PC-9 (cell line): Measurements from ENCODE around the gene TLR7. TPM values are rescaled to one million over a fixed set of nuclear protein-coding genes. Genes with fewer than 3 reads are reported as not detected.

Source experiments
- BruUV-seq: library from RNA; stranded (reverse); fragments of 400-500 nt; replicated peaks from 2 replicates; lab custom pipeline; 2021; lab: Mats Ljungman, UMichigan
- CTCF ChIA-PET: fragments of 300-600 bp; sonication (Branson Sonifier 250); formaldehyde crosslinking; loops from one replicate; lab custom pipeline; 2022; ENCODE audit warnings: antibody characterized with exemption; lab: Charles Lee
- POLR2A ChIA-PET: fragments of 300-600 bp; sonication (Branson Sonifier 250); formaldehyde crosslinking; loops from one replicate; lab custom pipeline; 2022; ENCODE audit warnings: antibody characterized with exemption; ENCODE audit not compliant: unreplicated experiment; lab: Charles Lee
- DNase-seq, 2 experiments: peaks; one replicate each; pipeline versions ENCODE4 v3.0.0 to v3.0.0-alpha.2; 2015 to 2022; ENCODE audit warnings: mixed read lengths in 1 of 2
- H2AFZ ChIP-seq: fragments of 200-600 bp; sonication (generic); 2 replicates; pipeline ENCODE4 v1.8.1; 2017; ENCODE audit warnings: antibody characterized with exemption
- H3F3A ChIP-seq: fragments of 200-600 bp; sonication (generic); 2 replicates; pipeline ENCODE4 v1.8.1; 2017; ENCODE audit warnings: antibody characterized with exemption, mild to moderate bottlenecking, low read depth; ENCODE audit not compliant: insufficient read depth
- H3K27ac ChIP-seq: fragments of 200-600 bp; sonication (generic); 2 replicates; pipeline ENCODE4 v1.6.1; 2016; ENCODE audit warnings: mixed run types
- H3K27me3 ChIP-seq: fragments of 200-600 bp; sonication (generic); 2 replicates; pipeline ENCODE4 v1.6.1; 2016; ENCODE audit warnings: low read depth, mixed run types; ENCODE audit not compliant: insufficient read depth
- H3K36me3 ChIP-seq: fragments of 200-600 bp; sonication (generic); 2 replicates; pipeline ENCODE4 v1.6.1; 2016; ENCODE audit warnings: low read depth, mixed run types
- H3K4me1 ChIP-seq: fragments of 200-600 bp; sonication (generic); replicated peaks from 2 replicates; pipeline ENCODE4 v1.6.1; 2016; ENCODE audit warnings: mixed run types; ENCODE audit not compliant: insufficient read depth
- H3K4me2 ChIP-seq: fragments of 200-600 bp; sonication (generic); 2 replicates; pipeline ENCODE4 v1.6.1; 2017; ENCODE audit warnings: mixed run types
- H3K4me3 ChIP-seq: fragments of 200-600 bp; sonication (generic); 2 replicates; pipeline ENCODE4 v1.6.1; 2016; ENCODE audit warnings: mixed run types
- H3K79me2 ChIP-seq: fragments of 200-600 bp; sonication (generic); 2 replicates; pipeline ENCODE4 v1.6.1; 2017; ENCODE audit warnings: low read depth, mixed run types
- H3K9me2 ChIP-seq: fragments of 200-600 bp; sonication (generic); 2 replicates; pipeline ENCODE4 v1.8.1; 2017; ENCODE audit warnings: mild to moderate bottlenecking; ENCODE audit not compliant: insufficient read depth
- H3K9me3 ChIP-seq: fragments of 200-600 bp; sonication (generic); 2 replicates; pipeline ENCODE4 v1.8.1; 2016; ENCODE audit warnings: low read depth; ENCODE audit not compliant: insufficient read depth
- H4K20me1 ChIP-seq: fragments of 200-600 bp; sonication (generic); 2 replicates; pipeline ENCODE4 v1.8.1; 2017; ENCODE audit not compliant: insufficient read depth
- EZH2 ChIP-seq: fragments of 200-600 bp; sonication (generic); IDR thresholded peaks from 2 replicates; pipeline ENCODE4 v1.8.0; 2017; ENCODE audit warnings: antibody characterized with exemption, low read depth
- intact Hi-C: fragments of 100-400 bp; cut with micrococcal nuclease; formaldehyde crosslinking; loops from one replicate; pipeline ENCODE4 v1.10.0; 2022; ENCODE audit not compliant: unreplicated experiment
- total RNA-seq: library from RNA; stranded (reverse); gene quantifications from 2 replicates; pipeline ENCODE4 v1.2.3, GENCODE V29; 2021
- TF ChIP-seq, protein P1 (sequence below): fragments of 200-600 bp; sonication (generic); conservative IDR thresholded peaks from 2 replicates; pipeline ENCODE4 v1.6.1; 2017; ENCODE audit warnings: mixed run types, antibody characterized with exemption, mild to moderate bottlenecking, moderate library complexity

The TLR7 gene
- total RNA-seq, 1 experiment from 2014 or later, result not detected

GRCh38 chrX:12820737-12821136, 46.1 kb upstream of the TLR7 start:
- no peaks in the 10 kb centered on the region for H3K9me3 ChIP-seq
- POLR2A ChIA-PET, result no interaction called here
- H3F3A ChIP-seq, result peaks cover 6% of the 10 kb centered on the region; the same call in 1 of the 2 replicates
- peaks cover 8% of the 10 kb centered on the region; the same call in 1 of the 2 replicates for H3K36me3 ChIP-seq
- H3K79me2 ChIP-seq, result no peaks in the 10 kb centered on the region
- no peak overlapping the region for H3K4me2 ChIP-seq
- no peak overlapping the region for H2AFZ ChIP-seq
- H3K4me1 ChIP-seq, result peaks cover 9% of the 10 kb centered on the region
- H3K9me2 ChIP-seq, result no peaks in the 10 kb centered on the region
- H4K20me1 ChIP-seq, result no peaks in the 10 kb centered on the region
- CTCF ChIA-PET, result no interaction called here
- intact Hi-C loops, result no loop called here
- no peaks in the 10 kb centered on the region for H3K27me3 ChIP-seq
- BruUV-seq, result no TSS peak
- TF ChIP-seq, protein P1, sequence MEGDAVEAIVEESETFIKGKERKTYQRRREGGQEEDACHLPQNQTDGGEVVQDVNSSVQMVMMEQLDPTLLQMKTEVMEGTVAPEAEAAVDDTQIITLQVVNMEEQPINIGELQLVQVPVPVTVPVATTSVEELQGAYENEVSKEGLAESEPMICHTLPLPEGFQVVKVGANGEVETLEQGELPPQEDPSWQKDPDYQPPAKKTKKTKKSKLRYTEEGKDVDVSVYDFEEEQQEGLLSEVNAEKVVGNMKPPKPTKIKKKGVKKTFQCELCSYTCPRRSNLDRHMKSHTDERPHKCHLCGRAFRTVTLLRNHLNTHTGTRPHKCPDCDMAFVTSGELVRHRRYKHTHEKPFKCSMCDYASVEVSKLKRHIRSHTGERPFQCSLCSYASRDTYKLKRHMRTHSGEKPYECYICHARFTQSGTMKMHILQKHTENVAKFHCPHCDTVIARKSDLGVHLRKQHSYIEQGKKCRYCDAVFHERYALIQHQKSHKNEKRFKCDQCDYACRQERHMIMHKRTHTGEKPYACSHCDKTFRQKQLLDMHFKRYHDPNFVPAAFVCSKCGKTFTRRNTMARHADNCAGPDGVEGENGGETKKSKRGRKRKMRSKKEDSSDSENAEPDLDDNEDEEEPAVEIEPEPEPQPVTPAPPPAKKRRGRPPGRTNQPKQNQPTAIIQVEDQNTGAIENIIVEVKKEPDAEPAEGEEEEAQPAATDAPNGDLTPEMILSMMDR, result no peak
- TF ChIP-seq EZH2, result no peak
- DNase-seq, result no peak
- no peak overlapping the region for H3K27ac ChIP-seq
- H3K4me3 ChIP-seq, result no peak overlapping the region

GRCh38 chrX:12824944-12825343, 41.9 kb upstream of the TLR7 start:
- Histone ChIP-seq H3K27ac (0 out of 2 replicates have a peak overlapping the region, but pooled peaks have one; percentile 49), H3K27me3 (no peaks in the 10 kb centered on the region), H3F3A (peaks cover 12% of the 10 kb centered on the region; the same call in 1 of the 2 replicates), H3K9me3 (no peaks in the 10 kb centered on the region), H3K79me2 (no peaks in the 10 kb centered on the region), H4K20me1 (no peaks in the 10 kb centered on the region), H3K4me3 (no peak overlapping the region), H3K4me2 (no peak overlapping the region), H3K9me2 (no peaks in the 10 kb centered on the region), H3K4me1 (peaks cover 14% of the 10 kb centered on the region), H2AFZ (no peak overlapping the region), H3K36me3 (peaks cover 8% of the 10 kb centered on the region; the same call in 1 of the 2 replicates)
- intact Hi-C loops, result no loop called here
- ChIA-PET CTCF (no interaction called here), POLR2A (interaction anchor here (0.5 to 0.6 kb wide), 2 partner anchors 399 to 573 kb away, joined by 4 to 12 read pairs; no protein-coding TSS in a partner anchor)
- no peak for TF ChIP-seq EZH2
- no peak for DNase-seq
- BruUV-seq, result no TSS peak

GRCh38 chrX:12825801-12826200, 41.1 kb upstream of the TLR7 start:
- ChIA-PET POLR2A (interaction anchor here (0.7 kb wide), 1 partner anchor 205 kb away, joined by 3 read pairs; no protein-coding TSS in a partner anchor), CTCF (no interaction called here)
- TF ChIP-seq, protein P1, result no peak
- TF ChIP-seq EZH2, result no peak
- no peak overlapping the region for H3K4me2 ChIP-seq
- no peak overlapping the region for H2AFZ ChIP-seq
- H3K4me3 ChIP-seq, result no peak overlapping the region
- DNase-seq, result peak; percentile 51 to 89
- H3F3A ChIP-seq, result peaks cover 12% of the 10 kb centered on the region; the same call in 1 of the 2 replicates
- no peaks in the 10 kb centered on the region for H3K79me2 ChIP-seq
- H3K27ac ChIP-seq, result peak overlapping the region; percentile 49
- H3K9me2 ChIP-seq, result no peaks in the 10 kb centered on the region
- no peaks in the 10 kb centered on the region for H4K20me1 ChIP-seq
- peaks cover 14% of the 10 kb centered on the region for H3K4me1 ChIP-seq
- BruUV-seq, result no TSS peak
- peaks cover 8% of the 10 kb centered on the region; the same call in 1 of the 2 replicates for H3K36me3 ChIP-seq
- intact Hi-C loops, result no loop called here
- H3K9me3 ChIP-seq, result no peaks in the 10 kb centered on the region
- H3K27me3 ChIP-seq, result no peaks in the 10 kb centered on the region
